Mesendoderm (in vitro differentiated cells): ENCODE data around the gene PRKAR1B.

Experiments
- DNase-seq: peaks from one replicate; pipeline ENCODE4 v3.0.0; 2013
- H2AK5ac ChIP-seq: 2 replicates; pipeline ENCODE4 v1.6.1; 2013; ENCODE audit warnings: low read length, inconsistent platforms
- H2BK120ac ChIP-seq: 2 replicates; pipeline ENCODE4 v1.6.1; 2013; ENCODE audit warnings: low read depth, mild to moderate bottlenecking, low read length, moderate library complexity, mixed read lengths
- H2BK15ac ChIP-seq: replicated peaks from 2 replicates; pipeline ENCODE4 v1.6.1; 2013; ENCODE audit warnings: low read depth, mild to moderate bottlenecking, moderate library complexity
- H2BK5ac ChIP-seq: 2 replicates; pipeline ENCODE4 v1.6.1; 2013; ENCODE audit warnings: low read length, inconsistent platforms
- H3K18ac ChIP-seq: 2 replicates; pipeline ENCODE4 v1.6.1; 2013; ENCODE audit warnings: mild to moderate bottlenecking, low read length, mixed read lengths
- H3K23ac ChIP-seq: one replicate; pipeline ENCODE4 v1.6.1; 2013; ENCODE audit warnings: low read length
- H3K27ac ChIP-seq: 2 replicates; pipeline ENCODE4 v1.5.1; 2013; ENCODE audit warnings: low read depth, mild to moderate bottlenecking, inconsistent platforms, low read length, moderate library complexity
- H3K27me3 ChIP-seq: 2 replicates; pipeline ENCODE4 v1.6.1; 2013; ENCODE audit warnings: low read length, control low read depth, mild to moderate bottlenecking, inconsistent platforms; ENCODE audit not compliant: insufficient read depth, poor library complexity
- H3K36me3 ChIP-seq: 2 replicates; pipeline ENCODE4 v1.6.1; 2013; ENCODE audit warnings: low read length, inconsistent platforms; ENCODE audit not compliant: control insufficient read depth, insufficient read depth
- H3K4ac ChIP-seq: one replicate; pipeline ENCODE4 v1.6.1; 2013; ENCODE audit warnings: low read depth, mild to moderate bottlenecking, low read length, moderate library complexity
- H3K4me1 ChIP-seq: 2 replicates; pipeline ENCODE4 v1.6.1; 2013; ENCODE audit warnings: low read depth, low read length, inconsistent platforms; ENCODE audit not compliant: control insufficient read depth
- H3K4me2 ChIP-seq: 2 replicates; pipeline ENCODE4 v1.6.1; 2013; ENCODE audit warnings: low read length
- H3K4me3 ChIP-seq: 2 replicates; pipeline ENCODE4 v1.5.1; 2013; ENCODE audit warnings: mild to moderate bottlenecking, low read length
- H3K56ac ChIP-seq: one replicate; pipeline ENCODE4 v1.6.1; 2013; ENCODE audit warnings: low read length
- H3K79me1 ChIP-seq: 2 replicates; pipeline ENCODE4 v1.6.1; 2013; ENCODE audit warnings: low read length, inconsistent platforms
- H3K79me2 ChIP-seq: 2 replicates; pipeline ENCODE4 v1.6.1; 2013; ENCODE audit warnings: mild to moderate bottlenecking, low read length; ENCODE audit not compliant: control insufficient read depth, insufficient read depth
- H3K9ac ChIP-seq: 2 replicates; pipeline ENCODE4 v1.6.1; 2013; ENCODE audit warnings: low read length, inconsistent platforms
- H4K5ac ChIP-seq: one replicate; pipeline ENCODE4 v1.6.1; 2013; ENCODE audit warnings: low read length
- H4K8ac ChIP-seq: one replicate; pipeline ENCODE4 v1.6.1; 2013; ENCODE audit warnings: low read depth, mild to moderate bottlenecking, control low read depth, low read length, moderate library complexity
- WGBS: extraction: QIAGEN DNeasy Blood & Tissue Kit; methylation state at CpG from one replicate; pipeline ENCODE4 v1.1.7; 2013; ENCODE audit warnings: low lambda C conversion rate, missing lambda C conversion rate; ENCODE audit not compliant: insufficient coverage; ENCODE audit errors: extremely low coverage; 5-methylcytosine and 5-hydroxymethylcytosine counted together

Gene PRKAR1B

DNA sequence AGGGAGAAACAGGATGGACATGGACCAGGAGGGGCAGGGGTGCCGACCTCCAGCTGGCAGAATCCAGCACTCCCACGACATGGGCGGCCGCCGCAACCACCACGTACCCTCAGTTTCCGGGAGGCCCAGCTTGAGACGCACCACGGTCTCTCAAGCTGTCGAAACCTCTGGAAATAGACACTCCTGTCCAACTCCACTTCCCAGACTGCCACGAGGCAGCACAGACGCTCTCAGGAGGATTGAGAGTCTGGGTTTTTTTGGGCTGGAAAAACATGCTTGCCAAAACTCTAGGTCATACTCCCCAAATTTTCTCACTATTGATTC, 169.6 kb downstream of the PRKAR1B start:
- Histone ChIP-seq H3K4ac (no peak overlapping the region), H2BK5ac (no peak overlapping the region), H3K23ac (no peak overlapping the region), H3K36me3 (no peaks in the 10 kb centered on the region), H4K8ac (no peak overlapping the region), H3K4me3 (no peak overlapping the region), H3K4me1 (no peaks in the 10 kb centered on the region), H4K5ac (no peak overlapping the region), H3K27ac (no peak overlapping the region), H2AK5ac (no peak overlapping the region), H3K9ac (no peak overlapping the region), H2BK120ac (no peak overlapping the region), H3K79me1 (no peaks in the 10 kb centered on the region), H3K56ac (no peak overlapping the region), H3K18ac (no peak overlapping the region), H3K27me3 (no peaks in the 10 kb centered on the region), H2BK15ac (no peak overlapping the region), H3K79me2 (no peaks in the 10 kb centered on the region), H3K4me2 (no peak overlapping the region)
- no peak for DNase-seq
- no CpG with 5 or more reads among the region's 12 CpGs for WGBS

DNA sequence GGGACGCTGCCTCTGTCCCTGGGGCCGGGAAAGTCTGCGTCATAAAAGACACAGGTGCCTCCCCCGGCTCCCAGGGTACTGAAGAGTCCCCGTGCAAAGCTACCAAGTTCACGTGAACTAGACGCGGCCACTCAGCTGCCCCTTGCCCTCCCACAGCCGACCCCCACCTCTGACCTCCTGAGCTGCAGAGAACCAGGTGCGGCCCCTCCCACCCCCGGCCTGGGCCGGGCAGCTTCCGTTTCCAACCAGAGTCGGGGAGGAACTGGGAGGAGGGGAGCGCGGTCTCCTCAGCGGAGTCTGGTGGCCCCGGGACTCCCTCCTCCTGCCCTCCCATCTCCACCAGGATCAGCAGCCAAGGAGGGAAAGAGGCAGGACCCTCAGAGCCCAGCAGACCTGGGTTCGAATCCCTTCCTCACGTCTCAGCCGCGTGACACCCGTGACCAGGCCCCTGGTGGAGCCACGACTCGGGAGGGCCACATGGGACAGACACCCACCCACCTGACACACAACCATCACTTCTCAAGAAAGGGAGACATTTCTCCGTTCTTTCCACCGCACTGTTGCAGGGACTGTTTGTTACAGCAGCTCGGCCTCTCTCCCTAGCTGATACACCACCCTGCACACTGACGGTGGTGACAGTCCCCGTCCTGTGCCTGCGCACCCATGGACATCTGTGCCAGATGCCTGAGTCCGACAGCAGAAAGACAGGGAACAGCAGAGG, 170.1 kb downstream of the PRKAR1B start:
- H3K56ac ChIP-seq = no peak overlapping the region
- H3K36me3 ChIP-seq = no peaks in the 10 kb centered on the region
- no peak overlapping the region for H3K4me3 ChIP-seq
- H3K4me1 ChIP-seq = no peaks in the 10 kb centered on the region
- no peak overlapping the region for H2BK15ac ChIP-seq
- H3K27ac ChIP-seq = no peak overlapping the region
- H2BK5ac ChIP-seq = no peak overlapping the region
- H3K18ac ChIP-seq = no peak overlapping the region
- no peak overlapping the region for H3K9ac ChIP-seq
- no peaks in the 10 kb centered on the region for H3K27me3 ChIP-seq
- no peaks in the 10 kb centered on the region for H3K79me2 ChIP-seq
- no peak overlapping the region for H3K23ac ChIP-seq
- H3K79me1 ChIP-seq = no peaks in the 10 kb centered on the region
- no peak overlapping the region for H3K4ac ChIP-seq
- H4K8ac ChIP-seq = no peak overlapping the region
- no peak overlapping the region for H2AK5ac ChIP-seq
- H2BK120ac ChIP-seq = no peak overlapping the region
- H4K5ac ChIP-seq = no peak overlapping the region
- no peak overlapping the region for H3K4me2 ChIP-seq
- no CpG with 5 or more reads among the region's 32 CpGs for WGBS
- no peak for DNase-seq

DNA sequence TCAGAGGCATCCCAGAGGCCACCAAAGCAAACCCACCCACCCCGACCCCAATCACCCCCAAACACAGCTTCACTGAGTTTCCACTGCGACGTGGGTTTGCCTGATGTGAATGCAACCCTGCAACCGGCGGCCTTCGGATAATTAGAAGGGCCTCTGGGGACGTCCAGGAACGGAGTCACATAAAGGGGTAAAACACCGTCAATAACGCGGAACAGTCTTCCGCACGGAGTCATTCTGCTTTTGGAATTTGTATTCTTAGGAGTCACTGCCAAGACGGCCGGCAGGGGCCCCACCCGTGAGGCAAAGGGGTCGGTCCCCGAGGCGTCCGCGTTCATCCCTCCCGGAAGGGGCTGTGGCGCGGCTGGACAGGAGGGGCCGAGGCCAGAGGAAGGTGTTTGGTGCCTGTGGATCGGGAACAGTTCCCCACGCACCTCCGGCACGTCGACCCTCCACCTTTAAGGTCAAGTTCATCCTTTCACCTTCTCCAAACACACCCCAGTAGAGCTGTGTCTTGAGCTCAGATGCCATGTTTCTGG, 170.7 kb downstream of the PRKAR1B start:
- no peak overlapping the region for H3K4me2 ChIP-seq
- H3K27ac ChIP-seq = no peak overlapping the region
- no peak overlapping the region for H2BK120ac ChIP-seq
- no peak overlapping the region for H2BK5ac ChIP-seq
- WGBS = no CpG with 5 or more reads among the region's 30 CpGs
- H3K27me3 ChIP-seq = no peaks in the 10 kb centered on the region
- no peaks in the 10 kb centered on the region for H3K4me1 ChIP-seq
- H3K56ac ChIP-seq = no peak overlapping the region
- DNase-seq = no peak
- no peaks in the 10 kb centered on the region for H3K36me3 ChIP-seq
- no peak overlapping the region for H3K18ac ChIP-seq
- H3K4ac ChIP-seq = no peak overlapping the region
- no peak overlapping the region for H3K9ac ChIP-seq
- no peak overlapping the region for H3K23ac ChIP-seq
- H2AK5ac ChIP-seq = no peak overlapping the region
- no peak overlapping the region for H4K5ac ChIP-seq
- H2BK15ac ChIP-seq = no peak overlapping the region
- H3K4me3 ChIP-seq = no peak overlapping the region
- H3K79me2 ChIP-seq = no peaks in the 10 kb centered on the region
- H4K8ac ChIP-seq = no peak overlapping the region
- no peaks in the 10 kb centered on the region for H3K79me1 ChIP-seq

- no CpG with 5 or more reads among the region's 18 CpGs for WGBS
- H3K9ac ChIP-seq = no peak overlapping the region
- no peak overlapping the region for H2BK120ac ChIP-seq
- no peak overlapping the region for H2BK5ac ChIP-seq
- H3K18ac ChIP-seq = no peak overlapping the region
- no peaks in the 10 kb centered on the region for H3K36me3 ChIP-seq
- no peak overlapping the region for H3K56ac ChIP-seq
- no peak overlapping the region for H2BK15ac ChIP-seq
- H3K4me3 ChIP-seq = no peak overlapping the region
- H3K79me2 ChIP-seq = no peaks in the 10 kb centered on the region
- H3K79me1 ChIP-seq = no peaks in the 10 kb centered on the region
- DNase-seq = no peak
- H3K4ac ChIP-seq = no peak overlapping the region
- no peak overlapping the region for H4K5ac ChIP-seq
- no peaks in the 10 kb centered on the region for H3K27me3 ChIP-seq
- no peak overlapping the region for H4K8ac ChIP-seq
- H3K4me1 ChIP-seq = no peaks in the 10 kb centered on the region
- H3K4me2 ChIP-seq = no peak overlapping the region
- no peak overlapping the region for H2AK5ac ChIP-seq
- no peak overlapping the region for H3K23ac ChIP-seq
- no peak overlapping the region for H3K27ac ChIP-seq
Measured at GRCh38 chr7:555551-556160, 171.4 kb downstream of the PRKAR1B start.

DNA sequence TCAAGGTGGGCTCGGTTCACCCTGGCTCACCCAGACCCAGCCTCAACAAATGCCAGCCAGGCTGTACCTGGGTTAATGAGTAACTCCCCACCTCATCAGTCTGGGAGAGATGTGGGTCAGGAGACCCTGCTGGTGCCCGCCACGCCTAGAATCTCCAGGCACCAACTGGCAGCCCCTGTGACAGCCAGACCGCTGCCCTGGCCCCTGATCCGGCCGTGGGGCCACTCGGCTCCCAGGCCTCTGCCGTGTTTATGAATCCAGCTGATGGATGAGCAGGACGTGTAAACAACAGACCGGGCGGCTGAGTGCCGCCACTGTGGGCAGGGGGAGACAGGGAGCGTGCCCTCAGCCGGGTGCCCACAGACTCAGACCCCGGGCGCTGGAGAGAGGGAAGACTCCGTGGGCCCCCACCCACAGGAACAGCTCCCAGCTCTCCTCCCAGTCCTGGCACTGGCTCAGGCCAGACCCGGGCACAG, 173.4 kb downstream of the PRKAR1B start:
- H3K27me3 ChIP-seq = no peaks in the 10 kb centered on the region
- H3K4me1 ChIP-seq = no peaks in the 10 kb centered on the region
- H3K56ac ChIP-seq = no peak overlapping the region
- H3K27ac ChIP-seq = no peak overlapping the region
- H4K8ac ChIP-seq = no peak overlapping the region
- no peak overlapping the region for H3K23ac ChIP-seq
- WGBS = no CpG with 5 or more reads among the region's 18 CpGs
- no peaks in the 10 kb centered on the region for H3K79me1 ChIP-seq
- no peak overlapping the region for H3K18ac ChIP-seq
- H4K5ac ChIP-seq = no peak overlapping the region
- H3K36me3 ChIP-seq = no peaks in the 10 kb centered on the region
- H2BK15ac ChIP-seq = no peak overlapping the region
- DNase-seq = no peak
- H3K9ac ChIP-seq = no peak overlapping the region
- no peaks in the 10 kb centered on the region for H3K79me2 ChIP-seq
- H2AK5ac ChIP-seq = no peak overlapping the region
- H2BK5ac ChIP-seq = no peak overlapping the region
- no peak overlapping the region for H3K4me3 ChIP-seq
- H2BK120ac ChIP-seq = no peak overlapping the region
- no peak overlapping the region for H3K4ac ChIP-seq
- no peak overlapping the region for H3K4me2 ChIP-seq
